Natural killer cell treated with Interleukin-12 subunit alpha and Interleukin-12 subunit beta and Interleukin-15 and Interleukin-18, amount 100 ng/mL, for 72 hours (primary cell): ENCODE data around the gene TERT. TPM values are rescaled to one million over a fixed set of nuclear protein-coding genes. Genes with fewer than 3 reads are reported as not detected.

Source experiments
- ATAC-seq, 2 donors: fragments of 150-1000 bp; cut with Tn5 transposase in 1 of 2; sonication (Bioruptor Pico), chemical (Tn5 transposase) in 1 of 2; 2 replicates each; pipeline ENCODE4 v1.10.0; 2021
- DNase-seq: peaks from one replicate; pipeline ENCODE4 v3.0.0; 2022; ENCODE audit warnings: low spot score
- H3K27ac Mint-ChIP-seq, 2 donors: 1 replicate in 1 of 2; 2 replicates in 1 of 2; pipeline ENCODE4 v1.8.0; 2022; ENCODE audit warnings: mixed read lengths in 2 of 2, mild to moderate bottlenecking in 1 of 2, moderate library complexity in 1 of 2
- H3K27me3 Mint-ChIP-seq, 2 donors: 1 replicate in 1 of 2; 2 replicates in 1 of 2; pipeline ENCODE4 v1.8.0; 2022; ENCODE audit warnings: mixed read lengths in 2 of 2
- H3K36me3 Mint-ChIP-seq: one replicate; pipeline ENCODE4 v1.8.0; 2022; ENCODE audit warnings: mixed read lengths
- H3K4me1 Mint-ChIP-seq, 2 donors: 1 replicate in 1 of 2; 2 replicates in 1 of 2; pipeline ENCODE4 v1.8.0; 2022; ENCODE audit warnings: low read depth in 2 of 2, mixed read lengths in 2 of 2, mild to moderate bottlenecking in 1 of 2
- H3K4me3 Mint-ChIP-seq: one replicate; pipeline ENCODE4 v1.8.0; 2022; ENCODE audit warnings: mixed read lengths
- H3K9me3 Mint-ChIP-seq: 2 replicates; pipeline ENCODE4 v1.8.0; 2022; ENCODE audit warnings: mixed read lengths
- total RNA-seq, 2 donors: library from RNA; stranded (reverse); gene quantifications; one replicate each; pipeline ENCODE4 v1.2.3, GENCODE V29; 2022

The TERT gene
- total RNA-seq, 2 donors from 2014 or later = 1.3 TPM; not detected in 1

- peaks cover 8 to 17% of the 10 kb centered on the region in 2 donors for H3K27me3 Mint-ChIP-seq
- H3K4me3 Mint-ChIP-seq = no peak overlapping the region
Observed at GRCh38 chr5:1208221-1208742, 86.6 kb downstream of the TERT start.

GRCh38 chr5:1207555-1207954, 87.3 kb downstream of the TERT start:
- Mint-ChIP-seq H3K27ac (no peak overlapping the region), H3K27me3 (peaks cover 8 to 16% of the 10 kb centered on the region in 2 donors), H3K9me3 (no peaks in the 10 kb centered on the region), H3K4me1 (no peaks in the 10 kb centered on the region), H3K4me3 (no peak overlapping the region), H3K36me3 (no peaks in the 10 kb centered on the region)
- no peak for ATAC-seq
- DNase-seq = no peak

More at GRCh38 chr5:1208221-1208742, 86.6 kb downstream of the TERT start:
- H3K27ac Mint-ChIP-seq = no peak overlapping the region
- DNase-seq = no peak
- H3K4me1 Mint-ChIP-seq = no peaks in the 10 kb centered on the region
- no peaks in the 10 kb centered on the region for H3K36me3 Mint-ChIP-seq
- no peak for ATAC-seq
- H3K9me3 Mint-ChIP-seq = no peaks in the 10 kb centered on the region

- H3K4me1 Mint-ChIP-seq = no peaks in the 10 kb centered on the region
- ATAC-seq (no peak), DNase-seq (no peak)
- H3K4me3 Mint-ChIP-seq = no peak overlapping the region
- no peaks in the 10 kb centered on the region for H3K36me3 Mint-ChIP-seq
- H3K9me3 Mint-ChIP-seq = no peaks in the 10 kb centered on the region
- no peak overlapping the region for H3K27ac Mint-ChIP-seq
- peaks cover 8 to 15% of the 10 kb centered on the region in 2 donors for H3K27me3 Mint-ChIP-seq
Observed at GRCh38 chr5:1206521-1207412, 88.1 kb downstream of the TERT start.

GRCh38 chr5:1205255-1206180, 89.3 kb downstream of the TERT start:
- no peak for ATAC-seq
- Mint-ChIP-seq H3K4me1 (no peaks in the 10 kb centered on the region), H3K4me3 (no peak overlapping the region), H3K27ac (no peak overlapping the region), H3K36me3 (no peaks in the 10 kb centered on the region), H3K27me3 (peaks cover 8 to 15% of the 10 kb centered on the region in 2 donors), H3K9me3 (no peaks in the 10 kb centered on the region)
- DNase-seq = no peak

GRCh38 chr5:1204693-1205242, 90.1 kb downstream of the TERT start:
- no peaks in the 10 kb centered on the region for H3K4me1 Mint-ChIP-seq
- no peak overlapping the region for H3K4me3 Mint-ChIP-seq
- ATAC-seq (no peak), DNase-seq (no peak)
- no peaks in the 10 kb centered on the region for H3K9me3 Mint-ChIP-seq
- H3K36me3 Mint-ChIP-seq = no peaks in the 10 kb centered on the region
- H3K27ac Mint-ChIP-seq = no peak overlapping the region
- H3K27me3 Mint-ChIP-seq = peaks cover 8 to 15% of the 10 kb centered on the region in 2 donors

GRCh38 chr5:1203968-1204692, 90.7 kb downstream of the TERT start:
- no peak overlapping the region for H3K27ac Mint-ChIP-seq
- H3K9me3 Mint-ChIP-seq = no peaks in the 10 kb centered on the region
- H3K4me3 Mint-ChIP-seq = no peak overlapping the region
- peaks cover 8 to 12% of the 10 kb centered on the region in 2 donors for H3K27me3 Mint-ChIP-seq
- ATAC-seq (no peak), DNase-seq (no peak)
- H3K36me3 Mint-ChIP-seq = no peaks in the 10 kb centered on the region
- H3K4me1 Mint-ChIP-seq = no peaks in the 10 kb centered on the region

- H3K27ac Mint-ChIP-seq = no peak overlapping the region
- H3K36me3 Mint-ChIP-seq = no peaks in the 10 kb centered on the region
- no peaks in the 10 kb centered on the region for H3K9me3 Mint-ChIP-seq
- H3K4me1 Mint-ChIP-seq = no peaks in the 10 kb centered on the region
- no peak for DNase-seq
- H3K4me3 Mint-ChIP-seq = no peak overlapping the region
- peaks cover 8 to 12% of the 10 kb centered on the region in 2 donors for H3K27me3 Mint-ChIP-seq
- no peak for ATAC-seq
Observed at GRCh38 chr5:1203311-1203967, 91.4 kb downstream of the TERT start.

Other genes with a start within 250 kb of the TERT start
- gene SLC12A7, start 183.0 kb downstream of the TERT start, total RNA-seq = 10 to 100 TPM; 13.5 to 21.9 TPM
- gene SLC6A19, start 93.5 kb downstream of the TERT start, total RNA-seq = not detected
- not detected for gene SLC6A18, start 69.7 kb downstream of the TERT start, total RNA-seq
- gene CLPTM1L, start 50.0 kb upstream of the TERT start, total RNA-seq = 100 to 1,000 TPM; 112 to 178 TPM
- gene SLC6A3, start 150.4 kb upstream of the TERT start, total RNA-seq = not detected
- gene LPCAT1, start 228.9 kb upstream of the TERT start, total RNA-seq = 100 to 1,000 TPM in 1 of 2 donors, 10 to 100 TPM in 1; 90.0 to 179 TPM